Hepatocyte (in vitro differentiated cells): ENCODE measurements around the gene ARHGAP22. TPM values are rescaled to one million over a fixed set of nuclear protein-coding genes. Genes with fewer than 3 reads are reported as not detected.

Source experiments
- DNase-seq: peaks from one replicate; pipeline ENCODE4 v3.0.0-alpha.2; 2016; ENCODE audit warnings: low spot score
- H2AFZ ChIP-seq: fragments of 200-600 bp; sonication (generic); 2 replicates; pipeline ENCODE4 v1.6.0; 2016; ENCODE audit warnings: antibody characterized with exemption, mild to moderate bottlenecking
- H3K27ac ChIP-seq: fragments of 200-600 bp; sonication (generic); 2 replicates; pipeline ENCODE4 v1.5.1; 2016; ENCODE audit warnings: mild to moderate bottlenecking
- H3K27me3 ChIP-seq: fragments of 200-600 bp; sonication (generic); 2 replicates; pipeline ENCODE4 v1.6.1; 2016
- H3K36me3 ChIP-seq: fragments of 200-600 bp; sonication (generic); replicated peaks from 2 replicates; pipeline ENCODE4 v1.5.1; 2016; ENCODE audit warnings: low read depth; ENCODE audit not compliant: insufficient read depth
- H3K4me1 ChIP-seq: fragments of 200-600 bp; sonication (generic); 2 replicates; pipeline ENCODE4 v1.5.1; 2016; ENCODE audit warnings: mild to moderate bottlenecking, moderate library complexity; ENCODE audit not compliant: insufficient read depth
- H3K4me2 ChIP-seq: fragments of 200-600 bp; sonication (generic); 2 replicates; pipeline ENCODE4 v1.6.0; 2016
- H3K4me3 ChIP-seq: fragments of 200-600 bp; sonication (generic); 2 replicates; pipeline ENCODE4 v1.5.1; 2016; ENCODE audit warnings: mild to moderate bottlenecking
- H3K79me2 ChIP-seq: fragments of 200-600 bp; sonication (generic); 2 replicates; pipeline ENCODE4 v1.6.0; 2017; ENCODE audit warnings: mild to moderate bottlenecking
- H3K9me2 ChIP-seq: fragments of 200-600 bp; sonication (generic); replicated peaks from 2 replicates; pipeline ENCODE4 v1.6.0; 2017; ENCODE audit warnings: mild to moderate bottlenecking; ENCODE audit not compliant: insufficient read depth
- H3K9me3 ChIP-seq: fragments of 200-600 bp; sonication (generic); 2 replicates; pipeline ENCODE4 v1.5.1; 2016; ENCODE audit warnings: low read depth, mild to moderate bottlenecking
- H4K20me1 ChIP-seq: fragments of 200-600 bp; sonication (generic); 2 replicates; pipeline ENCODE4 v1.6.0; 2016; ENCODE audit warnings: mild to moderate bottlenecking; ENCODE audit not compliant: insufficient read depth, poor library complexity, severe bottlenecking
- EZH2 ChIP-seq: fragments of 200-600 bp; sonication (generic); IDR thresholded peaks from 2 replicates; pipeline ENCODE4 v1.6.1; 2016; ENCODE audit warnings: antibody characterized with exemption, mild to moderate bottlenecking, borderline replicate concordance
- EZH2phosphoT487 ChIP-seq: fragments of 200-600 bp; sonication (generic); IDR thresholded peaks from one replicate; pipeline ENCODE4 v1.6.1; 2018; ENCODE audit warnings: antibody characterized with exemption, mild to moderate bottlenecking, low read depth, moderate library complexity; ENCODE audit not compliant: unreplicated experiment, severe bottlenecking
- WGBS: methylation state at CpG from one replicate; pipeline ENCODE4 v1.1.6; 2016; ENCODE audit warnings: low lambda C conversion rate; ENCODE audit errors: missing lambda C conversion rate; 5-methylcytosine and 5-hydroxymethylcytosine counted together
- polyA plus RNA-seq: library from polyadenylated mRNA; unstranded; fragments of >200 nt; fragmentation: Nextera tagmentation; extraction: Ambion mirVana; gene quantifications from 2 replicates; pipeline ENCODE4 v1.2.1, GENCODE V29; 2016
- total RNA-seq: library from RNA; depleted of rRNA; stranded (reverse); fragments of >200 nt; gene quantifications from 2 replicates; pipeline ENCODE4 v1.2.3, GENCODE V29; 2014
- TF ChIP-seq, protein P1 (sequence below): fragments of 200-600 bp; sonication (generic); IDR thresholded peaks from 2 replicates; pipeline ENCODE4 v1.5.1; 2016; ENCODE audit warnings: antibody characterized with exemption, mild to moderate bottlenecking; ENCODE audit not compliant: poor library complexity

ARHGAP22 gene
- total and polyA plus RNA-seq, 2 experiments from 2014 or later, result 1.7 to 1.8 TPM

DNA sequence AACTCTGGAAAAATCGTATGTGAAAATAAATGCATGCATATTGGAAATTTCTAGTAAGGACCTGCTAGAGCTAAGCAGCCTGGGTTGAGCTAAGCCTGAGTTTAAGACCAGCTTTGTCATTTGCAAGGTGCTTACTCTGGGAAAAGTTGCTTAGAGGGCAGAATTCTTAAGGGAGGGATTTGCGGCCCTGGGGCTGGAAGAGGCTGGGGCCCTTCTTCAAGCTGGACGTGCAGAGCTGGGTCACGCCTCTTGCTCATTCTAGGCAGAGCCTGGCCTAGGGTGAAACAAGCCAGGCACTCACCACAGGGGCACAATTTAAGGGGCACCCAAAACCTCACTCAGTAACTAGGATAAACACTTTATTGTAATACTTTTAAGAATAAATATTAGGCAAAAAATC is 137.2 kb downstream of the ARHGAP22 start:
- no peaks in the 10 kb centered on the region for H3K9me2 ChIP-seq
- WGBS, result 72% methylated on average over 4 of the region's 4 CpGs
- H3K4me1 ChIP-seq, result peaks cover 42% of the 10 kb centered on the region
- H4K20me1 ChIP-seq, result no peaks in the 10 kb centered on the region
- no peak overlapping the region for H2AFZ ChIP-seq
- no peaks in the 10 kb centered on the region for H3K36me3 ChIP-seq
- no peak overlapping the region for H3K4me3 ChIP-seq
- H3K9me3 ChIP-seq, result no peaks in the 10 kb centered on the region
- no peak overlapping the region for H3K4me2 ChIP-seq
- no peak for DNase-seq
- H3K27me3 ChIP-seq, result no peaks in the 10 kb centered on the region
- no peaks in the 10 kb centered on the region for H3K79me2 ChIP-seq
- TF ChIP-seq, protein P1, sequence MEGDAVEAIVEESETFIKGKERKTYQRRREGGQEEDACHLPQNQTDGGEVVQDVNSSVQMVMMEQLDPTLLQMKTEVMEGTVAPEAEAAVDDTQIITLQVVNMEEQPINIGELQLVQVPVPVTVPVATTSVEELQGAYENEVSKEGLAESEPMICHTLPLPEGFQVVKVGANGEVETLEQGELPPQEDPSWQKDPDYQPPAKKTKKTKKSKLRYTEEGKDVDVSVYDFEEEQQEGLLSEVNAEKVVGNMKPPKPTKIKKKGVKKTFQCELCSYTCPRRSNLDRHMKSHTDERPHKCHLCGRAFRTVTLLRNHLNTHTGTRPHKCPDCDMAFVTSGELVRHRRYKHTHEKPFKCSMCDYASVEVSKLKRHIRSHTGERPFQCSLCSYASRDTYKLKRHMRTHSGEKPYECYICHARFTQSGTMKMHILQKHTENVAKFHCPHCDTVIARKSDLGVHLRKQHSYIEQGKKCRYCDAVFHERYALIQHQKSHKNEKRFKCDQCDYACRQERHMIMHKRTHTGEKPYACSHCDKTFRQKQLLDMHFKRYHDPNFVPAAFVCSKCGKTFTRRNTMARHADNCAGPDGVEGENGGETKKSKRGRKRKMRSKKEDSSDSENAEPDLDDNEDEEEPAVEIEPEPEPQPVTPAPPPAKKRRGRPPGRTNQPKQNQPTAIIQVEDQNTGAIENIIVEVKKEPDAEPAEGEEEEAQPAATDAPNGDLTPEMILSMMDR, result no peak
- TF ChIP-seq EZH2 (no peak), EZH2phosphoT487 (no peak)
- H3K27ac ChIP-seq, result no peak overlapping the region

DNA sequence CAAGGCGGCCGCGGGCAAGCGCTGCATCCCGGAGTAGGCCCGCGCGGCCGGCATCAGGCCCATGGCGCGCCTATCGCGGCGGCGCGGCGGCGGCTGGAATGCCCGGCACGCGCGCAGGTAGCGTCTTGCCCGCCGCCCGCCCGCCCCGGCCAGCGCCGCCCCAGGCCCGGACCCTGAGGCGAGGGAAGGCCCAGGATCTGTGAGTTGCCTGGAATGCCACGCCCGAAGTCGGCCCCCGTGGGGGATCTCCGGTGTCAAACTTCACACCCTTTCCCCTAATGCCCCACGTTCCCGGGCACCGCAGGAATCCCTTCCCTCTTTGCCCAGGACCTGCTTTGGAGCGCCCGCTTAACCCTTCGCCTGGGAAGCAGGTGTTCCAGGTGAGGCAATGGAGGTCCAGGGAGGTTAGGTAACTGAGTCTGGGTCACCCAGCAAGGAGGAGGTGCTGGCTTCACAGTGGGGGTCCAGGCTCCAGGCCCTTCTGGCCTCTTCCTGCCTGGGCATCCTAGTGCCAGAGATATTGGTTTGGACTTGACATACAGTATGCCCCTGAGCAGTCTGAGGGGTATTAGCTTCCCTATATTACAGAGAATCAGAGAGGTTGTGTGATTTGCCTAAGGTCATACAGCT is 138.1 kb downstream of the ARHGAP22 start:
- DNase-seq, result no peak
- Histone ChIP-seq H3K27ac (no peak overlapping the region), H3K9me2 (no peaks in the 10 kb centered on the region), H3K79me2 (no peaks in the 10 kb centered on the region), H2AFZ (no peak overlapping the region), H3K9me3 (no peaks in the 10 kb centered on the region), H3K36me3 (no peaks in the 10 kb centered on the region), H3K4me3 (no peak overlapping the region), H3K4me2 (peak overlapping the region; percentile 69), H4K20me1 (no peaks in the 10 kb centered on the region), H3K27me3 (no peaks in the 10 kb centered on the region), H3K4me1 (peaks cover 42% of the 10 kb centered on the region)
- 48% methylated on average over 13 of the region's 43 CpGs for WGBS
- TF ChIP-seq, protein P1, result no peak
- no peak for TF ChIP-seq EZH2
- no peak for TF ChIP-seq EZH2phosphoT487

DNA sequence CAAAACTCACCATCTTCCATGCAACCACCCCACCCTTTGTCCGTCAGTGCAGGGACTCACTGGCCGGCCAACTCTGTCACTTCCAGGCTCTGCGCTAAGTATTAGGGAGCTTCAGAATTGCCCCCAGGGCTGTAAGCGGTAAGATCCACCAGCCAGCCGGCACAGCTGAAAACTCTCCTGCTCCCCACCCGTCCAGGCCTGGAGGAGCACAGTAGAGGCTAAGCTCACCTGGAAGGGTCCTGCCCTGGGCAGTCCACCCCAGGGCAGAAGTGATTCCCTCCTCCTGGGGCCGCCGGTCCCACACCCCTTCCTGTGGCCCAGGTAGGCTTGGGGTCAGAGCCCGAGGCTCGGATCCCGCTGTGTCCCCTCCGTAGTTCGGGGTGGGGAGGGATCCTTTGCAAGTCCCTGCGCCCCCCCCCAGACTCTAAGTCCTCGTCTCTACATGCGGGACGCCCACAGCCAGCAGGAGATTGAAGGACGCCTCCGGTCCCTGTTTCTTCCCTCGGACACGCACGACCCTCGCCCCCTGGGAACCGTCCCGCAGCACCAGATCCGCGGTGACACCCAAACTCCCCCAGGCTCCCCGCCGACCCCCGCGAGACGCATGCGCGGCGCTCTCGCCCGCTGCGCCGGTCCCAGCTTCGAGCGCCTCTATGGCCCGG is 138.9 kb downstream of the ARHGAP22 start:
- no peaks in the 10 kb centered on the region for H4K20me1 ChIP-seq
- H3K27ac ChIP-seq, result no peak overlapping the region
- no peak overlapping the region for H3K4me3 ChIP-seq
- WGBS, result 61% methylated on average over 21 of the region's 42 CpGs
- H3K9me3 ChIP-seq, result no peaks in the 10 kb centered on the region
- H3K36me3 ChIP-seq, result no peaks in the 10 kb centered on the region
- no peak overlapping the region for H2AFZ ChIP-seq
- no peaks in the 10 kb centered on the region for H3K9me2 ChIP-seq
- H3K79me2 ChIP-seq, result no peaks in the 10 kb centered on the region
- no peaks in the 10 kb centered on the region for H3K27me3 ChIP-seq
- no peak for TF ChIP-seq EZH2
- TF ChIP-seq, protein P1, result no peak
- no peak for TF ChIP-seq EZH2phosphoT487
- peaks cover 42% of the 10 kb centered on the region for H3K4me1 ChIP-seq
- peak overlapping the region; percentile 68 for H3K4me2 ChIP-seq
- no peak for DNase-seq
